Midbrain (tissue), 1 donor: ENCODE measurements around the gene GTF2H4.
"Not testable (repeated sequence)": the region's sequence is repeated elsewhere in the genome, so short reads cannot be mapped to it uniquely, and the experiment has no call there.

Experiments
- DNase-seq: peaks from one replicate; lab custom pipeline; 2025; lab: John Stamatoyannopoulos, UW

GTF2H4 gene

DNA sequence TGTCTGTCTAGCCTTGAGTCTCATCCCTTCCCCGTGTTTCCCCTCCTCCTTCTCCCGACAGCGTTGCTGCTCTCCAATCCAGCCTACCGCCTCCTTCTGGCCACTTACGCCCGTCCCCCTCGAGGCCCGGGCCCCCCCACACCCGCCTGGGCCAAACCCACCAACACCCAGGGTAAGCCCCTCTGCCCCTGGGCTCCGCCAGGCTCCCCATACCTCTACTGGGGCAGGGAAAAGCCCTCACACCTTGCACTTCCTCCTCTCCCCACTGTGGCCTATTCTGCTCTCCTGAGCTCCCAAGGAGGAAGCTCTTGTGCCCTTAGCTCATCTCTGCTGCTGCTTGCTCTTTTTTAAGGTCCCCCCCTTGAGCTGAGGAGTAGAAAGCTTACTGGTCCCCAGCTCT lies 12.7 kb upstream of the GTF2H4 start:
- DNase-seq = no peak

GRCh38 chr6:30896541-30896940 lies 11.5 kb upstream of the GTF2H4 start:
- DNase-seq = no peak

DNA sequence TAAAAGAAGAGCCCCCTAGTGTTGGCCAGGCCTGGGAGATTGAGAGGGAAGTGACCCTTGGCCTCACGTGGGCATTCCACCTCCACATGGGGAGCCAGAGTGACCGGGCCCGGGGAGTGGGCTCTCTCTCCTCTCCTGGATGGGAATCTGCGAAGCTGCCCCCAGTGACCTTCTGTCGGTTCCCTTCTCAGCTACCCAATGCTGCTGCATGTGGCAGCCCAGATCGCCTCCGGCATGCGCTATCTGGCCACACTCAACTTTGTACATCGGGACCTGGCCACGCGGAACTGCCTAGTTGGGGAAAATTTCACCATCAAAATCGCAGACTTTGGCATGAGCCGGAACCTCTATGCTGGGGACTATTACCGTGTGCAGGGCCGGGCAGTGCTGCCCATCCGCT lies 10.1 kb upstream of the GTF2H4 start:
- DNase-seq = no peak

DNA sequence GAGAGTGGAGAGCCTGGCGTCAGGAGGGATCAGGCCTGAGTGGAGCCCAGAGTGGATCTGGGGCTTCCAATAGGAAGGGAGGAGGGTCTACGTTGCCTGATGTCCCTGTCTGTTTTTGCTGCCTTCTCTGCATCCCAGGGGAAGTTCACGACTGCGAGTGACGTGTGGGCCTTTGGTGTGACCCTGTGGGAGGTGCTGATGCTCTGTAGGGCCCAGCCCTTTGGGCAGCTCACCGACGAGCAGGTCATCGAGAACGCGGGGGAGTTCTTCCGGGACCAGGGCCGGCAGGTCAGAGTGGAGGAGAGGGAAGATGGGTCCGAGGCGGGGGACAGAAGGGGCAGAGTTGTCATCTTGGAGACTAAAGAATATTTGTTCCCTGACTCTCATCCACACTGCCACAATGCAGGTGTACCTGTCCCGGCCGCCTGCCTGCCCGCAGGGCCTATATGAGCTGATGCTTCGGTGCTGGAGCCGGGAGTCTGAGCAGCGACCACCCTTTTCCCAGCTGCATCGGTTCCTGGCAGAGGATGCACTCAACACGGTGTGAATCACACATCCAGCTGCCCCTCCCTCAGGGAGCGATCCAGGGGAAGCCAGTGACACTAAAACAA lies 9.2 kb upstream of the GTF2H4 start:
- no peak for DNase-seq

DNA sequence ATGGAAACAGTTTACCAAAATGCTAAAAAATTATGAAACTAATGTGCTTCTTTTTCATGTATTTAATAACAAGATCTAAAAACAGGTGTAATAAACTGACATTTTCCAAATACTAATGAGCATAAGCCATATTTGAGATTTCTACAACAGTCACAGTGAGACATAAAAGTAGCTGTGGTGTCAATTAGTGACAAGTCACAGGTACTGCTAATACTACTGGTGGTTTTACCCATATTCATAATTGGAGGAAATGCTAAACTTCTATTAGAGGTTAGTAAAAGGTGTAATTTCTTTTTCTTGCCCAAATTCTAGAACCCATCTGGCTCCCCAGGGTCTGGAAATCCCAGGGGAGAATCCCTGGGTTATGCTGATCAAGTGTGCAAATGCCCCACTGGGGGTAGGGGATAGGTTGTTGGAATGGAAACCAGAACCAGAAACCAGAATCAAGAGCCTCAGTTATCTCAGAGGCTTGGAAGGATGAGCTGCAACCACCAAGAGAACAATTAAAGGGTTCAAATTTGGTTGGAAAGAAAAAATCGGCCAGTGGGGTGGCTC lies 7.1 kb upstream of the GTF2H4 start:
- DNase-seq = no peak

DNA sequence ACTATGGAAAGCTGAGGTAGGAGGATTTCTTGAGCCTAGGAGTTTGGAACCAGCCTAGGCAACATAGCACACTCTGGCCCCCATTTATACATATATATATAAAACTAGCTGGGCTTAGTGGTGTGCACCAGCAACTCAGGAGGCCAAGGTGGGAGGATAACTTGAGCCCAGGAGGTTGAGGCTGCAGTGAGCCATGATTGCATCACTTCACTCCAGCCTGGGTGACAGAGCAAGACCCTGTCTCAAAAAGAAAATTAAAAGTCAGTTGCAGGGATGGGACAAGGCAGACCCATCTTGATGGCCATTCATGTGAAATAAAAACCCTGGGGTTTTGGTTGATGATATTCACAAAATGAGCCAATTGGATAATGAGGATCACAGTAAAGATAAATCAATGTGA lies 6.6 kb upstream of the GTF2H4 start:
- no peak for DNase-seq

GRCh38 chr6:30902196-30902595 lies 5.8 kb upstream of the GTF2H4 start:
- not testable (repeated sequence) for DNase-seq

DNA sequence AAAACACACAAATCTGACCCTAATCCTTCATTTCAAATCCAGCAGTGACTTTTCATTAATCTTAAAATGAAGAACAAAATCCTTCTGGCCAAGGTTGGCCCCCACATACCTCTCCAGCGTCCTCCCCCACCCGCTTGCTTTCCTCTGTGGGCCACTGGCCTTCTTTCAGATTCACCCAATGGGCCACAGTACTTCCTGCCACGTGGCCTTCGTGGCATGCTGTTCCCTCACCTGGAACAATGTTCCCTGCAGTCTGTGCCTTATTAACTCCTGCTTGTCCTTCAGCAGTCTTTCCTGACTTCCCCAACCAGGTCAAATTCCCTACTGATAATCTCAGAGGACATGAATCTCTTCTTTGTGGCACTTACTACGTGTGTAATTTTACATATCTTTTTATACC lies 5.3 kb upstream of the GTF2H4 start:
- no peak for DNase-seq

GRCh38 chr6:30903236-30903635 lies 4.8 kb upstream of the GTF2H4 start:
- DNase-seq = no peak

GRCh38 chr6:30907290-30907757 lies 683 bp upstream of the GTF2H4 start:
- not testable (repeated sequence) for DNase-seq

DNA sequence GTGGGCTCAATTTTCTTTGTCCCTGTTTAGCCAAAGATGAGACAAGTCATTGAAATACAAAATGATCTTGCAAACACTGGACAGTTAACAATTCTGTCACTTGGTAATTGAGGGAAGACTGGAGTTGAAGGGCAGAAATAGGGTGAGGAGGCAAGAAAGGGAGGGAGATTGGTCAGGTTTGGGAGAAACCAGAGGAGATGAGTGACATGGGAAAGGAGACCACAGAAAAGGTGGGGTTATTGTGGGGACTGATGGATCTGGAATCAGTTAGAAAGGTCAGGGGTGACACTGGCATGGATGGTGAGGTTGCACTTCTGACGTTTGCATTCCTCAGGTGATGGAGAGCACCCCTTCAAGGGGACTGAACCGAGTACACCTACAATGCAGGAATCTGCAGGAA lies 693 bp downstream of the GTF2H4 start:
- DNase-seq = no peak

GRCh38 chr6:30910473-30910872 lies 2.5 kb downstream of the GTF2H4 start:
- DNase-seq = not testable (repeated sequence)

DNA sequence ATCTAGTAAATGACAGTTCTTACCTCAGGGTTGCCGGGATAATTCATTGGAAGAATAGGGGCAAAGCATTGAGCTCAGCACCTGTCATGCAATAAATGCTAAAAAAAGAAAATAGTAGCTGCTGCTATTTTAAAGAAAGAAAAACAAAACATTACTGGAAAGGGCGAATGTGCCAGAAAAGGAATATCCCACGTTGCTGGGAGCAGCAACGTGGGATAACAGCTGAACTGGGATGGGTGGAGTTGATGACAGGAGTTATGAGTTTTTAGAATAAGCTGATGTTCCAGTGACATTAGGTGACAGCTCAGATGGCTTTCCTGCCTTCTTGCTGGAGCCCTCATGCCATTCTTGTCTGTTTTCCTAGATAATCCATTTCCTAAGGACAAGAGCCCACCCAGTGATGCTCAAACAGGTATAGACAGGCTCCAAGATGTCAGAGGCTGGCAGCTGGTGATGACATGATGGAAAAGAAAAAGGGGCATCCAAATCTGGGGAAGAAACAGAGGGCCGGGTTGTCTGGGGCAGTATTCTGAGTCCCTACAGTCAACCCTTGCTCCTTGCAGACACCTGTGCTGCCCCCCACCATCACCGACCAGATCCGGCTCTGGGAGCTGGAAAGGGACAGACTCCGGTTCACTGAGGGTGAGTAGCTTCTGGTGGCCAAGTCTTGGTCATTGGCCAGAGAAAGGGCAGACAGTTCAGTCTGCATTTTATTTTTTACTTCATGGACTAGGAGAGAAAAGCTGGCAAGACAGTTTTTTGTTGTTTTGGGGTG lies 4.9 kb downstream of the GTF2H4 start:
- no peak for DNase-seq

GRCh38 chr6:30913721-30914075 lies 5.7 kb downstream of the GTF2H4 start:
- peak; percentile 56 for DNase-seq

DNA sequence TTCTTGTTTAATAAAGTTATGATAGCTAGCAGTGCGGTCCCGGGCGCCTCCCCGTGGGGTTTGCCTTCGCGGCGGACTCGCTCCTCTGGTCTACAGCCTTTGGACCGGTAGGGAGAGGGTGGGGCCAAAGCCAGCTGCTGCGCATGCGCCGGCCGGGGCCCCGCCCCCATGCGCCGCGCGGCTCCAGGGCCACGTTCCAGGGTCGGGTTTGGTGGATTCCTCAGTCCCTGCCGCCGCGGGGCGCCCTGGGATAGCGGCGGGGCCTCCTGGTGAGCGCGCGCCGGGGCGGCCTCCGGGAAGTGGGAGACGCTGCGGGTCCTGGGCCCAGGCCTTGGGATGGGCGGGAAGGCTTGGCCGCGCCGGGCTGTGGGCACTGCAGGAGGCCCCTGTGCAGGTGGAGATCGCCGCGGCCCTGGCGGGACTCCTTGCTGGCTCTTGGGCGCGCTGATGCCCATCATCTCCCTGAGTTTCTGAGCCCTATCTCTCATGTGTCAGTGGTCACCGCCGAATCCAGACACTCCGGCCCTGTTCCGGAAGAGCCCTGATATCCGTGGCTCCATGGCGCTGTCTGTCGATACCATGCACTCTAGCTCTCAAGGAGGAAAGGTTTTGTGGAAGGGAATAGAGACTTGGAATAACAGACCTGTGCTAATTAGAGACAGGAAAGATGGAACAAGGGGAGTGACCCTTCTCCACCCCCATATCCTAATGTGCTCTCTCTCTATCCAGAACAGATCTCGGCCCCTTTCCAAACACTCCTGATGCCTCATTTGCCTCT lies 6.3 kb downstream of the GTF2H4 start, which contains the start of gene VARS2:
VARS2 (plus strand) TSS at position 163 of the 778 bp plus-strand sequence; CDS start at position 762, 599 bp downstream.
- peak; percentile 97 for DNase-seq

DNA sequence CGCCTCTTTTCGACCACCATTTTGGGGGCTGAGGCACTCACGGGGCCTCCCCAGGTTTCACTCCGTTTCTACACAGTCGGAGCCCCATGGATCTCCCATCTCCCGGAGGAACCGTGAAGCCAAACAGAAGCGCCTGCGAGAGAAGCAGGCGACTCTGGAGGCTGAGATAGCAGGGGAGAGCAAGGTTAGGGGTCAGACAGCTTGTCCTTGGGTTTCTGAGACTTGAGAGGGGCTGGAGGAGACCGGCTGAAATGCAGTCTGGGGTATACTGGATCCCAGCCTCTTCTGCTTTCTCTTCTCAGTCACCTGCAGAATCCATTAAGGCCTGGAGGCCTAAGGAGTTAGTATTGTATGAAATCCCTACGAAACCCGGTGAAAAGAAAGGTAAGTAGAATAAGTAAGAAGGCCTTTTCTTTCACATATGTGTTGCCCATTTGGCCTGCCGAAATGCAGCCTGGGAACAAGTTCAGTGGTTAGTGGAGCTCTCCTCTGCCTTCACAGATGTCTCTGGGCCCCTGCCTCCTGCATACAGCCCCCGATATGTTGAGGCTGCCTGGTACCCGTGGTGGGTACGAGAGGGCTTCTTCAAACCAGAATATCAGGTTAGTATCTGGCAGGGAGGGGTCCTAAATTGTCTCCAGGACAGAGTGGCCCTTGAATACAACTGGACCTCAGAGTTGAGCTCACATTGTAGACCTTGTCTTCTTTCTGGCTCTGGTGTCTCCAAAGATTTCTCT lies 7.0 kb downstream of the GTF2H4 start:
- peak; percentile 41 for DNase-seq

- peak; percentile 79 for DNase-seq
Observed at GRCh38 chr6:30915591-30915946, 7.6 kb downstream of the GTF2H4 start.

- DNase-seq = no peak
Observed at GRCh38 chr6:30917041-30917440, 9.0 kb downstream of the GTF2H4 start.

DNA sequence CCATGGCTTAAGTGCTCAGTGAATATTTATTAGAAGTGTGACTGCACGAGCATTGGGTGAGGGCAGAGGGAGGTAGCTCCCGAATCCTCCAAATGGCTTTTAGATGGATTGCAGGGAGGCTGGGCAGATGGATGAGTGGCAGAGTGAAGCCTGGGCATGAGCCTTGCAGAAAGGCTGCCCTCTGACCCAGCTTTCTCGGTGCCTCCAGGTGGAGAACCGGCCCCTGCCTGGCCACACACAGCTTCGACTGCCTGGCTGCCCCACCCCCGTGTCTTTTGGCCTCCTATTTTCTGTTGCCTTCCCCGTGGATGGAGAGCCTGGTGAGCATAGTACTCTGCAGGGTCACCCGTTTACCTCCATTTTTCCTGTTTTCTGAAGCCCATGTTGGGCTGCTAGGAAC lies 9.5 kb downstream of the GTF2H4 start:
- DNase-seq = no peak

- DNase-seq = no peak
Observed at GRCh38 chr6:30918670-30919069, 10.7 kb downstream of the GTF2H4 start.

GRCh38 chr6:30922447-30922852 lies 14.4 kb downstream of the GTF2H4 start:
- DNase-seq = no peak
